Melanocyte of skin (primary cell): Measurements from ENCODE around the gene UCK1. TPM values are rescaled to one million over a fixed set of nuclear protein-coding genes. Genes with fewer than 3 reads are reported as not detected.

Experiments
- small RNA-seq, 2 donors: library from RNA; depleted of rRNA; stranded (forward); fragments of <200 nt; gene quantifications; one replicate each; pipeline ENCODE3, GENCODE V24; 2012
- total RNA-seq, 2 donors: library from RNA; depleted of rRNA; stranded (reverse); fragments of >200 nt; gene quantifications; 2 replicates each; pipeline ENCODE4 v1.2.3, GENCODE V29; 2012

UCK1 gene
- total RNA-seq, result 10 to 100 TPM; 42.0 to 42.3 TPM

DNA sequence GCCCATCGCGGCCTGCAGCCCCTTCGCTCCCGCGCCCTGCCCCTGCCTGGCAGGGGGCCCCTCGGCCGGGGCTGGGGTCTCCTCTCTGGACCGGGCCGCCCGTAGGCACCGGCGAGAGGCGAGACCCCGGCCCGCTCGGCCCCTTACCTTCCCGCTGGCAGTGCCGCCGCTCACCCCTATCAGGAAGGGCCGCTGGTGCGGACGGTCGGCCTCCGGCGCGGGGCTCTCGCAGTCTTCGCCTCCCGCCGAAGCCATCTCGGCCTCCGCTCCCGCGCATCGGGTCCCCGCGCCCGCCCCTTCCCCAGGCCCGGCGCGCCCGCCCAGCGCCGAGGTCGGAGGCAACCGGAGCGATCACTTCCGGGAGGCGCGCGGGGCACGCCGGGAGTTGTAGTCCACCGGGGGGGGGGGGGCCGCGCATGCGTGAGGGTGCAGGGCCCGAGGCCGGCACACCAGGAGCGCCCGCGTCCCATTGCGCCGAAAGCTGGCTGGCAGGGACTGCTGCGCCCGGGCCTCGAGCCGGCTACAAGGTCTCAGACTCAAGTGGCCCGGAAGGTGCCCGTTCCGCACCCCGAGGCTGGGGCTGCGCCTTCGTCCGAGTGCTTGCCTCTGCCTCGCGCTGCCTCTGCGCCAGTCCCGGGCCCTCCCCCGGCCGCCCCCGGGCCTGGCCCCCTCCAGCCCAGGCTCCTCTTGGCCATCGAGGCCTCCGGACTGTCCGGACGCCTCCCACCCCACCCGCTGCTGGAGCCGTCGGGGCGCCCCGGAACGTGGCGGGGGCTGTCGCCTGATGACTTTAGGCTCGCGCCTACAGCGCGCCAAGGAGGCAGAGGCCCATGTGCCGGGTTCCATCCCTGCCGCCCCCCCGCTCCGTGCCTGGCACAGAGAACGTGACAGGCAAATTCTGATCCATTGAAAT lies at the start of gene UCK1:
UCK1 (minus strand) TSS at position 344 of the 913 bp plus-strand sequence; CDS start at position 255, 89 bp downstream.

DNA sequence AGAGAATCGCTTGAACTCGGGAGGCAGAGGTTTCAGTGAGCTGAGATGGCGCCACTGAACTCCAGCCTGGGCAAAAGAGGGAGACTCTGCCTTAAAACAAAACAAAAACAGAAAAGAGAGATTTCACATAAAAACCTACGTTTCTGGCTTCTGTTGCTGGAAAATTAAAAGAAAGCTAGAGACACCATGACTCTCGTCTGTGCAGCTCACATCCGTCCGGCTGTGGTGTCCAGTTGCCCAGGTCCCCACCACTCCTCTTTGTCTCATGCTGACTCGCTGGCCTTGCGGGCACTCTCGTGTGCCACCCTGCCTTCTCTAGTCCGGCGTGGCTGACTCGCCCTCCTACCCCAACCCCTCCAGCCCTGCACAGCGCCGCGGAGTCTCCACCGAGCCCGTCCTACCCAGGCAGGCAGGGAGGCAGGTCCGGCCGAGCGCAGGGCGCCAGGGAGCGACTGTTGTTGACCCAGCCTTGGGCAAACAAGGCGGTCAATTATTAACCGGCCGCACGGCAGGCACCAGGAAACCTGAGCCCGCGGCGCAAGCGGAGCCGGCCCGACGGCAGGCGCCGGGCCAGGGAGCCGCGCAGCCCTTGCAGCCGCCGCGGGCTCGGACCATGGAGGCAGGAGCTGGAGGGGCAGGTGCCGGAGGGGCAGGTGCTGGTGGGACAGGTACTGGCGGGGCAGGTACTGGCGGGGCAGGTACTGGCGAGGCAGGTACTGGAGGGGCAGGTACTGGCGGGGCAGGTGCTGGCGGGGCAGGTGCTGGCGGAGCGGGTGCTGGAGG lies 14.1 kb upstream of the UCK1 start, which contains the start of gene PRRT1B:
PRRT1B (plus strand) TSS at position 521 of the 783 bp plus-strand sequence; CDS start at position 614, 93 bp downstream.

DNA sequence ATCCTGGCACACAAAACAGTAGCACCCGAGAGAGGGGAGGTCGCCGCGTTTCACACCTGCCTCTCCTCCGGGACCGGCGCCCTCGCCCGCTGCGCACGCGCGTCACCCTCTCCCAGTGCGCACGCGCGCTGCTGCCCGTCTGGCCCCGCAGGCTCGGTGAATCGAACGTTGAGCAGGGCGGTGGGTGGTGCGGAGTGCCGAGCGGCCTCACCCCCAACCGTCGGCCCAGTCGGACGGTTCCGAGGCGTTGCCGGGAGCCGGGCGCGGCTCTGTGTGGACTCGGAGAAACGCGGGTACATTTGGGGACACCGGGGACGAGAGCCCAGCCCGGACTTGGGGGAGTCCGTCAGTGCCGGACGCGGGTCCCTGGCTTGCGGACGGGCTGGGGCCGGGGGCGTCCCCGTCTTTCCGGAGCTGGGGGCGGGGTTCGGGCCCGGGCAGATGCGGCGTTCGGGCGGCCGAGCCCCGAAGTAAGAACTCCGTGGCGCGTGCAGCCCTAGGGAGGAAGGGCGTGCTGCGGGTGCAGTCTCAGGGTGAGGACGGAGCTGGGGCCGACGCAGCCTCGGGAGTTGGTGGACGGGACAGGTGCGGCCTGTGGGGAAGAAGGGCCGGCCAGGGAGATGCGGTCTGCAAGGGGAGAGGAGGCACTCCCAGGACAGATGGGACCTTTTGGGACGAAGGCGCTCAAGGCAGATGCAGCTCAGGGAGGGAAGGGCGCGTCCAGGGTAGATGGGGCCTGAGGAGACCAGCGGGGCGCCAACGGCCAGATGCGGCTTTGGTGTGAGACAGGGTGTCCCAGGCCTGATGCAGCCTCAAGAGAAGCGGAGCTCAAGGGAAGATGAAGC lies 28.1 kb downstream of the UCK1 start, which contains the start of gene POMT1:
POMT1 (plus strand) TSS at position 138 of the 845 bp plus-strand sequence. CDS start 1,301 bp downstream, outside the sequence.

Small RNA genes within 50 kb of the gene (small RNA-seq; reads per million reads assigned to genes)
- 1.1 to 1.5 reads per million in 2 donors for gene SNORD62A
- gene SNORD62B, result 3.5 to 3.6 reads per million in 2 donors

Other genes starting within 250 kb of the UCK1 start
- gene PLPP7, start 241.5 kb downstream of the UCK1 start, total RNA-seq, result 10 to 100 TPM in 1 of 2 donors, 1 to 10 TPM in 1; 4.7 to 13.4 TPM
- gene PRRC2B, start 137.2 kb downstream of the UCK1 start, total RNA-seq, result 10 to 100 TPM; 59.9 to 60.9 TPM
- gene POMT1, start 28.3 kb downstream of the UCK1 start, total RNA-seq, result 10 to 100 TPM; 22.0 to 22.4 TPM
- gene PRRT1B, start 14.3 kb upstream of the UCK1 start, total RNA-seq, result not detected
- 10 to 100 TPM; 73.3 to 85.3 TPM for gene RAPGEF1, start 208.8 kb upstream of the UCK1 start, total RNA-seq